GM18873 (cell line): ENCODE results near the gene POMC.
"Not testable (repeated sequence)": the region's sequence is repeated elsewhere in the genome, so short reads cannot be mapped to it uniquely, and the experiment has no call there.

Experiments used
- ATAC-seq: cut with Tn5 transposase; IDR thresholded peaks from one replicate; pipeline ENCODE4 v1.9.1; 2021; ENCODE audit warnings: mild to moderate bottlenecking, moderate library complexity, moderate number of reproducible peaks; ENCODE audit not compliant: unreplicated experiment, low FRiP score

POMC gene

DNA sequence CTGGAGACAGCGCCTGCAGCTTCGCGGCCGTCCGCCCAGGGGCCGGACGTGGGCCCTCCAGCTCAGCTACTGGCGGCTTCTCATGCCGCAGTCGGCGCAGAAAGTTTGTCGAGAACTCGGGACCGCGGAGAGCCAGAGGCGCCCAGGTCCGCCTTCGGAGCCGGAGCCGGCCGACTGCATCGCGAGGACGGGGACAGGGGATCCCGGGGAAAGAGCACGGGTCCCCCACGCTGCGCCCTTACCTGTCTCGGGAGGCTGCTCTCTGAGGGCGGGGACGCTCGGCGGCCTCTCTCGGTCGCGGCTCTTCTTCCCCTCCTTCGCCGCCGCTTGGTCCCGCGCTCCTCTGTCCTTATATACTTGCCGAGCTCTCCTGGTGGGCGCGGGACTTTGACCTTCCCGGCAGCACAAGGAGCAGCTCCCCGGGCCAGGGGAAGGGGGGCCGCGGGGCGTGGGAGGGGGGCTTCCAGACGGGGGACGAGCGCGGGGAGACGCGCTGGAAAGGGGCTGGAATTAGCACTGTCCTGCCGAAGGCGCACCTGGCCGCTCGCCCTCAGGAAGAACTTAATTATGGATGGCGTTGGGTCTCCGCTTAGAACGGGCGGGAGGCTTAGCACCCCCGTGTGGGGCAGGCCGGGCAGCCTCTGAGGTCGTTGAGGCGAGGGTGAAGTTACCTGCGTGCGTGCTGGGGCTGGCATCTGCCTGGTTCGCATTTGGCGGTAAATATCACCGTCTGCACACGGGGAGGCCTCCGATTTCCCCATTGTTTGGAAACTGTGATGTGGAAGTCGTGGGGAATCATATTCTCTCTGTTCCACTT lies at the start of gene POMC:
Gene POMC (minus strand): TSS at position 325 of the 817 bp plus-strand sequence. CDS start 3,808 bp downstream, outside the sequence.
- no peak for ATAC-seq

DNA sequence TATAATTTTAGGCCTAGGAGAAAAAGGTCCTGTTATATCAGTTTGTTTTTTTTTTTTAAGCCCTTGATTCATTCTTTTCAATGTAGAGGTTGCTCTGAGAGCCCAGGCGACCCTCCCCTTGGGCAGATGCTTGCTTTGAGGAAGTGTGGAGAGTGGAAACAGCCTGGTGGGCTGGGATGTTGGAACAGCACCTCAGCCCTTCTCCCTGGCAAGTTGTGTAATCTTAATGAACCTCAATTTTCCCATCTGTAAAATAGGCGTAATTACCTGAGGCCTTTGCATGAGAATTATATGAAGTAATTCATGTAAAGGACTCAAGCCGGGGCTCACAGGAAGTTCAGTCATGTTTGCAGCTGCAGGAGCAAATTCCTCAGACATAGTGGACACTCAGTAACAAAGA lies 49.7 kb upstream of the POMC start:
- ATAC-seq = no peak

GRCh38 chr2:25215948-25216679 lies 47.7 kb upstream of the POMC start:
- ATAC-seq = peak; percentile 37

- ATAC-seq = no peak
Measured at GRCh38 chr2:25215232-25215631, 46.9 kb upstream of the POMC start.

GRCh38 chr2:25213229-25213628 lies 44.8 kb upstream of the POMC start:
- ATAC-seq = no peak

DNA sequence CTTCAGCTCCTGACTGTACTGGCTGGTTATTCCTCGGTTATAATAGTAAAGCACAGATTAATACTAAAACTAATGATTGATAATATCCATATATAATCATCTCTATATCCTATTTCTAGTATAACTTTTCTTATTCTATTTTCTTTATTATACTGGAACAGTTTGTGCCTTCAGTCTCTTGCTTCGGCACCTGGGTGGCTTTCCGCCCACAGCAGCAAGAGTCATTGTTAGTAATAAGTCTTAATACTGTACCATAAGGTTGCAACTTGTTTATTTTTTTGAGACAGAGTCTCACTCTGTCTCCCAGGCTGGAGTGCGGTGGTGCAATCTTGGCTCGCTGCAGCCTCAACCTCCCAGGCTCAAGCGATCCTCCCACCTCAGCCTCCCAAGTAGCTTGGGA lies 42.5 kb upstream of the POMC start:
- ATAC-seq = not testable (repeated sequence)

DNA sequence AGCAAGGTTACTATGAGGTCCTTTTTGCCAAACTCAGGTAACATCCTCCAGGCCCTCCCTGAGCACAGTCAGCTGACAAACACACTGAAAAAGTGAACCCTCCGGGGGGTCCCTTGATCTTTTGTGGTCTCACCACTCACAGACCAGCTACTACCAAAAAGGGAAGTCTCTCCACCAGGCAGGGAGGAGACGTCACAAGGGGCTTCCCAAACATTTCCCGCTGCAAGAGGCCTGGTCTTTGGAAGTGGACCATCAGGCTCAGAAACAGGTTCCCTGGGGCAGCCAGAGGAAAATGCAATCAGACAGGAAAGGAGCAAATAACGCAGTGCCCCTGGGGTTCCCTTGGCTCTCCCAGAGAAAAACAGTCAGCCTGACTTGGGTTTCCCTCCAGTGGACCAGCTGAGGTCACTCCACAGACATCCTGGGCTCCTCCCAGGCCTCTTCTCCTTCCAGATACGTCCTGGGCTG lies 38.7 kb upstream of the POMC start:
- no peak for ATAC-seq

DNA sequence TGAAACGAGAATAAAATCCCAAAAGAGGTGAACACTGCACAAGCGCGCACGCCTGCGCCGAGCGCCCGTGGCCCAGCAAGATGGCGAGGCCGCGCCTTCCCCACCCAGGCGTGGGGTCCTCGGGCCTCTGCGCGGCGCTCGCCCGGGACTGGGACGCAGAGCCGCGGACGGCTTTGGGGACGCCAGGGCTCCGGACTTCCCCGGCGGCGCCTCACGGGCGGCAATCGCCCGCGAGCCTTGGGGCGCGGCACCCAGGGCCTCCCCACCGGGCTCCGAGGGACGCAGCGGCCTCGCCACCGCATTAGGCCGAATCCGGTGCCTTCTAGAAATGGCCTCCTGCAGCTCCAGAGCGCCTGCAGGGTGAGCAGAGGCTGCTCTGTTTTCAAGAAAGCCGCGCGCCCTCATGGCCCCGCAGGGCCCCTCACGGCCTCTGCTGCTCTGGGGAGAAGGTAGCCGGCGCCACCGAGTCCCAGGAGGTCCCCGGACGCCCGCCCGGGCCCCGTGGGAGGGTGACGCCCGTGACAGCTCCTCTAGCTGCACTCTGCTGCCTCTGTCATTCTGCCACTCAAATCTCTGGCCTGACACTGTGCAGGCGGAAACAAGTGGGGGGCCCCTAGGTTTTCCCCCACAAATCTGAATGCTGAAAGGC lies 35.9 kb upstream of the POMC start:
- ATAC-seq = no peak

- no peak for ATAC-seq
Measured at GRCh38 chr2:25202275-25202674, 33.9 kb upstream of the POMC start.

- no peak for ATAC-seq
Measured at GRCh38 chr2:25201794-25202193, 33.4 kb upstream of the POMC start.

DNA sequence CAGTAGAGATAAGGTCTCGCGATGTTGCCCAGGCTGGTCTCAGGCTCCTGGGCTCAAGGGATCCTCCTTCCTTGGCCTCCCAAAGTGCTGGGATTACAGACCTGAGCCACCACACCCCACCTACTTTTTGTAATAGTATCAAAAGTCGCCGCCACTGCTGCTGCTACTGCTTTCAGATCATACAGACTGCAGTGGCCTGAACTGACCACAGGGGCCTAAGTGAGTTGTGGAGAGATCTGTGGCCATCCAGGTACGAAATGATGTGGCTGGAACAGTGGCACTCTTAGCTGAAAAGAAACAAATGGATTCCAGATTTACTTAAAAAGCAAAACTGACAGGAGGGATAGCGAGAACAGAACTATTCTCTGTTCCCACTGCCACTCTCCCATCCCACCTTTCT lies 32.9 kb upstream of the POMC start:
- ATAC-seq = no peak

- no peak for ATAC-seq
Measured at GRCh38 chr2:25198576-25198975, 30.2 kb upstream of the POMC start.

DNA sequence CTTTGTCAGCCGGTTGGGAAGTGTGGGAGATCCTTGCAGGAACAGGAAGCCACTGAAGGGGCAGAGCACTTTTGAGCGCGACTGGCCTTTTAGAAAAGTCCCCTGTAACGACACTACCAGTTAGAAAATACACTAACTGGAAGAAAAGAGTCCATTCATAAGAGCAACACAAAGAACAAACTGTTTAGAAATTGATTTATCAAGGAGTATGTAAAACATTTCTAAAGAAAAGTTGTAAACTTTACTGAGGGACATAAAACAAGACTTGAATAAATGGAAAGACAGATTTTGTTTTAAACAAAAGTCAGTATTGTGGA lies 29.8 kb upstream of the POMC start:
- ATAC-seq = no peak

GRCh38 chr2:25197336-25198208 lies 29.2 kb upstream of the POMC start:
- no peak for ATAC-seq

- no peak for ATAC-seq
Measured at GRCh38 chr2:25194576-25195122, 26.3 kb upstream of the POMC start.

GRCh38 chr2:25190536-25190935 lies 22.2 kb upstream of the POMC start:
- ATAC-seq = no peak

GRCh38 chr2:25188405-25188804 lies 20.0 kb upstream of the POMC start:
- ATAC-seq = no peak

- ATAC-seq = no peak
Measured at GRCh38 chr2:25187729-25188350, 19.5 kb upstream of the POMC start.

DNA sequence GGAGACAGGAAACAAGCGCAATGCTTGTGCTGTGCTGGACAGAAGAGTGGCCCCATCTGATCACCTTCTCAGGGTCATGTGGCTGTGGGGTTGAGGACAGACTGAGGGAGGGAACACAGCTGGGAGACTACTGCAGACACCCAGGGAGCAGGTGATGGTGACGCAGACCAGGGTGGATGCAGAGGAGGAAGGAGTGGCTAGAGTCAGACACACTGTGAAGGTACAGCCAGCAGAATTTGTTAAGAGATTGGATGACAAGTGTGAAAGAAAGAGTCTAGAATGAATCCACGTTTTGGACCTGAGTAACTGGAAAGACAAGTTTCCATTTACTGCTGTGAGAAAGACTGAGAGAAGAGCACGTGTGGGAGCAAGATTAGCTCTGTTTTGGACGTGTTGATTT lies 15.9 kb upstream of the POMC start:
- no peak for ATAC-seq

DNA sequence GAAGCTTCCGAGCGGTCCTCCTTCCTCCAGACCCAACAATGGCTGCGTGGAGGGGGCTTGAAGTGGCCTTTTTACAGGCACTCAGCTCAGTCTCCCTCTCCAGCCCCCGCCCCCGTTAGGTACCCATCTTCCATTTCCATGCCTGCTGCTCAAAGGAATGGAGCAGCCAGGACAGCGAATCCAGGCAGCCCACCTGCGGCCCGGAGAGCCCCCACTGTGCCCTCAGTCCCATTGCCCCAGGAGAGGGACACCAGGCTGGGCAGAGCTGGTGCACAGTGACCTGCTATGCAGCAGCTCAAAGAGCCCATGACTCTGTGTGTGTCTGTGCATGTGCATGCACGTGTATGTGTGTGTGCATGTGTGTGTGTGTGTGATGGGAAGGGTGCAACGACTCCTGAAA lies 10.6 kb upstream of the POMC start:
- ATAC-seq = no peak
